DND-41 (cell line): Measurements from ENCODE around the gene MRPL49.

Experiments used
- CTCF ChIP-seq: IDR thresholded peaks from 2 replicates; pipeline ENCODE4 v1.5.1; 2012; ENCODE audit warnings: borderline replicate concordance, low read length, moderate library complexity, mild to moderate bottlenecking; ENCODE audit not compliant: poor library complexity, severe bottlenecking; ENCODE audit errors: extremely low read depth
- EZH2 ChIP-seq: IDR thresholded peaks from 3 replicates; pipeline ENCODE4 v1.6.1; 2012; ENCODE audit warnings: borderline replicate concordance, low read depth, mild to moderate bottlenecking, moderate library complexity, low read length, inconsistent platforms; ENCODE audit not compliant: severe bottlenecking

DNA sequence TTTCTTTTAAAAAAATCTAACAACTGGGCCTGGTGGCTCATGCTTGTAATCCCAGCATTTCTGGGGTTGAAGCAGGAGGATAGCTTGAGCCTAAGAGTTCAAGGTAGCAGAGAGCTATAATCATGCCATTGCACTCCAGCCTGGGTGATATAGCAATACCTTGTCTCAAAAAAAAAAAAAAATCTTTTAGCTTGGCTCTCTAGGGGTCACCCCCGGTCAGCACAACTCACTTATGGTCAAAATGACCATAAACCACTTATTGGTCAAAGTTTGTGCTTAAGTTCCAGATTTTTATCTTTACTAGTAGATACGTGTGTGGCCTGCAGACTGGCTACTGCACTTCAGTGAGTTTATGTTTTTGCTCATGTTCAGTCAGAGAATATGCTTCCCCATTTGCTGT lies 41.6 kb downstream of the MRPL49 start:
- no peak for TF ChIP-seq CTCF
- TF ChIP-seq EZH2 = no peak
